K562 (cell line): Measurements from ENCODE around the gene URAD. TPM values are rescaled to one million over a fixed set of nuclear protein-coding genes. Genes with fewer than 3 reads are reported as not detected.

Source experiments
- ATAC-seq: fragments of 200-7000 bp; cut with Tn5 transposase; 3 replicates; pipeline ENCODE4 v1.9.1; 2020; ENCODE audit warnings: moderate library complexity
- BruUV-seq: library from RNA; stranded (reverse); fragments of 400-500 nt; replicated peaks from 2 replicates; lab custom pipeline; 2021; lab: Mats Ljungman, UMichigan
- CTCF ChIA-PET: fragments of 300-600 bp; formaldehyde crosslinking; extraction: SDS; loops from one replicate; lab custom pipeline; 2021; ENCODE audit warnings: low intra/inter-chr PET ratio; lab: Yijun Ruan, JAX
- POLR2A ChIA-PET: fragments of 300-600, 350-650 bp; sonication (Branson Sonifier 250); formaldehyde crosslinking; extraction: SDS; loops from one replicate; lab custom pipeline; 2021; ENCODE audit warnings: antibody characterized with exemption, inconsistent platforms; lab: Yijun Ruan, JAX
- DNase-seq, 4 experiments: peaks; one replicate each; pipeline versions ENCODE4 v3.0.0 to v3.0.0-alpha.2; 2011 to 2018; ENCODE audit warnings: low spot score in 3 of 4, mixed read lengths in 3 of 4; ENCODE audit errors: extremely low read depth in 1 of 4
- FAIRE-seq: peaks from 2 replicates; lab custom pipeline; 2011; peaks lifted over from hg19 to GRCh38; lab: Jason Lieb, UNC
- H2AFZ ChIP-seq: 2 replicates; pipeline ENCODE4 v1.6.0; 2011; ENCODE audit warnings: low read depth, low read length, control low read depth, inconsistent platforms
- H3K27ac ChIP-seq: fragments of 200-600 bp; 3 replicates; pipeline ENCODE4 v1.8.0; 2011; ENCODE audit warnings: low read depth, mild to moderate bottlenecking, control low read depth, inconsistent platforms, low read length, moderate library complexity, mixed read lengths; ENCODE audit errors: extremely low read depth
- H3K27me3 ChIP-seq, 2 experiments: fragments of 300-600 bp in 1 of 2; 2 replicates in 1 of 2; 3 replicates in 1 of 2; pipeline versions ENCODE4 v1.6.0 to v1.8.0; 2011; ENCODE audit warnings: inconsistent platforms in 2 of 2, low read length in 2 of 2, mild to moderate bottlenecking in 1 of 2, mixed read lengths in 1 of 2, moderate library complexity in 1 of 2; ENCODE audit not compliant: control insufficient read depth in 2 of 2, insufficient read depth in 2 of 2
- H3K36me3 ChIP-seq: fragments of 300-600 bp; 3 replicates; pipeline ENCODE4 v1.8.0; 2011; ENCODE audit warnings: mild to moderate bottlenecking, low read length, inconsistent platforms; ENCODE audit not compliant: control insufficient read depth, insufficient read depth
- H3K4me1 ChIP-seq, 2 experiments: fragments of 200-600 bp in 1 of 2; replicated peaks in 1 of 2; 2 replicates in 1 of 2; 3 replicates in 1 of 2; pipeline versions ENCODE4 v1.5.1 to v1.8.0; 2011; ENCODE audit warnings: inconsistent platforms in 2 of 2, low read length in 2 of 2, mild to moderate bottlenecking in 1 of 2, mixed read lengths in 1 of 2, moderate library complexity in 1 of 2; ENCODE audit not compliant: control insufficient read depth in 2 of 2, insufficient read depth in 2 of 2
- H3K4me2 ChIP-seq: 2 replicates; pipeline ENCODE4 v1.6.1; 2011; ENCODE audit warnings: low read length, control low read depth, inconsistent platforms, mixed read lengths; ENCODE audit not compliant: insufficient read depth
- H3K4me3 ChIP-seq: fragments of 200-600 bp; sonication (generic), shearing (Covaris generic); 2 replicates; pipeline ENCODE4 v1.5.1; 2016; ENCODE audit warnings: control low read depth, inconsistent platforms
- H3K79me2 ChIP-seq: fragments of 200-600 bp; 3 replicates; pipeline ENCODE4 v1.8.0; 2011; ENCODE audit warnings: low read length, inconsistent platforms; ENCODE audit not compliant: control insufficient read depth, insufficient read depth
- H3K9ac ChIP-seq, 2 experiments: 2 replicates each; pipeline versions ENCODE4 v1.6.0 to v1.6.1; 2011; ENCODE audit warnings: low read depth in 2 of 2, low read length in 2 of 2, control low read depth in 1 of 2, inconsistent platforms in 1 of 2, mild to moderate bottlenecking in 1 of 2, mixed read lengths in 1 of 2; ENCODE audit not compliant: insufficient read depth in 1 of 2
- H3K9me1 ChIP-seq: one replicate; pipeline ENCODE4 v1.6.0; 2011; ENCODE audit warnings: inconsistent platforms, mild to moderate bottlenecking, low read length, moderate library complexity; ENCODE audit not compliant: control insufficient read depth, insufficient read depth
- H3K9me3 ChIP-seq: replicated peaks from 2 replicates; pipeline ENCODE4 v1.5.1; 2011; ENCODE audit warnings: low read depth, low read length, inconsistent platforms; ENCODE audit not compliant: control insufficient read depth, insufficient read depth
- H4K20me1 ChIP-seq: replicated peaks from 2 replicates; pipeline ENCODE4 v1.6.1; 2011; ENCODE audit warnings: low read length, inconsistent platforms, mixed read lengths; ENCODE audit not compliant: control insufficient read depth, insufficient read depth
- BDP1 ChIP-seq: IDR thresholded peaks from 3 replicates; pipeline ENCODE4 v1.6.1; 2011; ENCODE audit not compliant: insufficient read length, insufficient read depth
- ELF2 ChIP-seq: fragments of 250-450 bp; sonication (Bioruptor Pico); IDR thresholded peaks from 2 replicates; pipeline ENCODE4 v1.5.0; 2021; ENCODE audit warnings: mild to moderate bottlenecking
- HNRNPUL1 ChIP-seq: fragments of 200-400 bp; formaldehyde crosslinking; IDR thresholded peaks from 2 replicates; pipeline ENCODE4 v1.6.1; 2017; ENCODE audit warnings: low read length
- IFI16 ChIP-seq: fragments of 250-450 bp; sonication (Bioruptor Pico); IDR thresholded peaks from 2 replicates; pipeline ENCODE4 v2.1.2; 2022; ENCODE audit warnings: mild to moderate bottlenecking, inconsistent platforms
- JUNB ChIP-seq: fragments of 450-650 bp; formaldehyde crosslinking; conservative IDR thresholded peaks from 2 replicates; pipeline ENCODE4 v1.4.0; 2020; ENCODE audit warnings: mild to moderate bottlenecking
- NCOA2 ChIP-seq, 2 experiments: fragments of 450-650 bp; IDR thresholded peaks; 2 replicates each; pipeline ENCODE4 v1.6.1; 2018; ENCODE audit warnings: mild to moderate bottlenecking in 2 of 2, moderate library complexity in 1 of 2; ENCODE audit not compliant: partially characterized antibody in 2 of 2
- PHTF2 ChIP-seq: fragments of 250-450 bp; sonication (Bioruptor Pico); IDR thresholded peaks from 2 replicates; pipeline ENCODE4 v1.5.0; 2021; ENCODE audit warnings: mild to moderate bottlenecking
- TFAP4 ChIP-seq: sonication (generic); formaldehyde crosslinking; IDR thresholded peaks from 2 replicates; pipeline ENCODE4 v1.8.0; 2022; ENCODE audit warnings: missing genetic modification reagents, mild to moderate bottlenecking, moderate library complexity, borderline replicate concordance
- ZNF24 ChIP-seq: fragments of 450-650 bp; IDR thresholded peaks from 2 replicates; pipeline ENCODE4 v1.6.1; 2016
- ZNF778 ChIP-seq: fragments of 450-650 bp; formaldehyde crosslinking; IDR thresholded peaks from 2 replicates; pipeline ENCODE4 v1.4.0; 2020; ENCODE audit warnings: mild to moderate bottlenecking, moderate library complexity
- WGBS: fragments of 100-300 bp; shearing (Covaris generic); methylation state at CpG from one replicate; pipeline ENCODE4 v1.1.6; 2016; ENCODE audit warnings: low coverage, mixed read lengths; ENCODE audit not compliant: insufficient coverage; ENCODE audit errors: missing lambda C conversion rate; 5-methylcytosine and 5-hydroxymethylcytosine counted together
- in situ Hi-C: fragments of 300-500 bp; cut with MboI; formaldehyde crosslinking; loops from 4 replicates; pipeline ENCODE4 v1.15.0; 2018; ENCODE audit warnings: inconsistent platforms, mixed read lengths
- intact Hi-C: fragments of 100-400 bp; cut with micrococcal nuclease; formaldehyde crosslinking; loops from 2 replicates; pipeline ENCODE4 v1.14.2; 2022
- polyA plus RNA-seq, 8 experiments: library from polyadenylated mRNA; depleted of rRNA in 4 of 8; stranded (reverse) in 5 of 8; unstranded in 3 of 8; fragments of >200 nt; fragmentation: Nextera tagmentation in 2 of 8; fragmentation: Illumina TruSeq in 1 of 8; extraction: Ambion mirVana in 2 of 8; extraction: Trizol in 1 of 8; gene quantifications; 2 replicates each; pipeline versions ENCODE4 v1.2.1 to v1.2.3, GENCODE V29; 2011 to 2014; ENCODE audit warnings: inconsistent platforms in 1 of 8, missing spikeins in 1 of 8
- total RNA-seq, 7 experiments: library from RNA; depleted of rRNA in 6 of 7; stranded (reverse); fragments of >200 nt in 6 of 7; fragmentation: Illumina TruSeq in 2 of 7; extraction: Trizol in 2 of 7; gene quantifications; 2 replicates each; pipeline versions ENCODE4 v1.2.1 to v1.2.3, GENCODE V29; 2011 to 2021; ENCODE audit warnings: low replicate concordance in 1 of 7

URAD gene
- total and polyA plus RNA-seq, 9 of the 15 experiments (the other 6 are each of a cell fraction or from before 2014, with no cell fraction given): not detected

- Histone ChIP-seq H3K79me2 (no peaks in the 10 kb centered on the region), H3K9me3 (no peaks in the 10 kb centered on the region), H3K9ac (no peak overlapping the region), H3K27ac (no peak overlapping the region), H3K4me3 (no peak overlapping the region), H3K27me3 (peaks cover 12 to 71% of the 10 kb centered on the region in 2 experiments; a peak in 4 of 5 replicates), H4K20me1 (no peaks in the 10 kb centered on the region), H3K4me1 (peaks cover 0 to 3% of the 10 kb centered on the region in 2 experiments; a peak in 1 of 5 replicates), H3K36me3 (no peaks in the 10 kb centered on the region), H3K9me1 (no peaks in the 10 kb centered on the region), H2AFZ (no peak overlapping the region), H3K4me2 (no peak overlapping the region)
- FAIRE-seq (no peak), DNase-seq (no peak), ATAC-seq (no peak)
- 0% methylated on average over 3 of the region's 7 CpGs for WGBS
- ChIA-PET POLR2A (no interaction called here), CTCF (no interaction called here)
- in situ Hi-C loops (loop anchor here (25.0 kb wide), 1 partner anchor 460 kb away; no protein-coding TSS in a partner anchor), intact Hi-C loops (no loop called here)
- BruUV-seq: no TSS peak
- TF ChIP-seq JUNB (CRISPR knock-in tag) (no peak), TFAP4 (CRISPR knock-in tag) (no peak), ELF2 (CRISPR knock-in tag) (no peak), HNRNPUL1 (no peak), NCOA2 (IDR thresholded peaks at IDR 0.05; ENCODE audit: partially characterized antibody in 2 of 2) (no peak), ZNF778 (CRISPR knock-in tag) (no peak), BDP1 (no peak), PHTF2 (CRISPR knock-in tag) (no peak), ZNF24 (no peak), IFI16 (CRISPR knock-in tag) (no peak)
Measured at GRCh38 chr13:27971776-27972477, 16.6 kb downstream of the URAD start.
